Liver (tissue), 9 donors: ENCODE results near the gene HYAL3. TPM values are rescaled to one million over a fixed set of nuclear protein-coding genes. Genes with fewer than 3 reads are reported as not detected.

Source experiments
- DNase-seq: peaks from one replicate; pipeline ENCODE4 v3.0.0-alpha.2; 2017; ENCODE audit warnings: low spot score
- H3K27ac ChIP-seq, 2 donors: one replicate each; pipeline ENCODE4 v1.7.0; 2013; ENCODE audit warnings: inconsistent platforms in 2 of 2, low read length in 2 of 2, control low read depth in 1 of 2, low read depth in 1 of 2, mild to moderate bottlenecking in 1 of 2
- H3K27me3 ChIP-seq, 4 donors: one replicate each; pipeline versions ENCODE4 v1.6.1 to v1.7.0; 2013; ENCODE audit warnings: low read length in 3 of 4, inconsistent platforms in 1 of 4, mild to moderate bottlenecking in 1 of 4, moderate library complexity in 1 of 4; ENCODE audit not compliant: control insufficient read depth in 4 of 4, insufficient read depth in 4 of 4
- H3K36me3 ChIP-seq, 4 donors: one replicate each; pipeline versions ENCODE4 v1.6.1 to v1.7.0; 2013; ENCODE audit warnings: low read length in 3 of 4, mild to moderate bottlenecking in 3 of 4, low read depth in 1 of 4, moderate library complexity in 1 of 4; ENCODE audit not compliant: control insufficient read depth in 4 of 4, insufficient read depth in 3 of 4
- H3K4me1 ChIP-seq, 4 donors: one replicate each; pipeline versions ENCODE4 v1.6.1 to v1.7.0; 2013; ENCODE audit warnings: low read length in 3 of 4, mild to moderate bottlenecking in 3 of 4, moderate library complexity in 1 of 4; ENCODE audit not compliant: control insufficient read depth in 4 of 4, insufficient read depth in 4 of 4
- H3K4me3 ChIP-seq, 3 donors: one replicate each; pipeline versions ENCODE4 v1.6.1 to v1.7.0; 2013; ENCODE audit warnings: low read length in 3 of 3, control low read depth in 1 of 3, low read depth in 1 of 3, mild to moderate bottlenecking in 1 of 3
- H3K9ac ChIP-seq, 2 donors: one replicate each; pipeline ENCODE4 v1.7.0; 2013; ENCODE audit warnings: low read length in 2 of 2, mild to moderate bottlenecking in 2 of 2, moderate library complexity in 2 of 2, control low read depth in 1 of 2, low read depth in 1 of 2
- H3K9me3 ChIP-seq, 4 donors: one replicate each; pipeline versions ENCODE4 v1.6.1 to v1.7.0; 2013; ENCODE audit warnings: low read length in 3 of 4; ENCODE audit not compliant: control insufficient read depth in 4 of 4
- EGR1 ChIP-seq, 2 donors: IDR thresholded peaks; 2 replicates each; pipeline ENCODE4 v1.6.1; 2016 to 2018; ENCODE audit warnings: antibody characterized with exemption in 2 of 2, low read depth in 2 of 2
- FOXA1 ChIP-seq: IDR thresholded peaks from 2 replicates; pipeline ENCODE4 v1.6.1; 2016; ENCODE audit warnings: antibody characterized with exemption
- FOXA2 ChIP-seq: IDR thresholded peaks from 2 replicates; pipeline ENCODE4 v1.6.1; 2016; ENCODE audit warnings: antibody characterized with exemption
- GABPA ChIP-seq, 2 donors: IDR thresholded peaks in 1 of 2; conservative IDR thresholded peaks in 1 of 2; 2 replicates each; pipeline ENCODE4 v1.6.1; 2016; ENCODE audit warnings: antibody characterized with exemption in 2 of 2, mild to moderate bottlenecking in 1 of 2, moderate library complexity in 1 of 2
- HNF4A ChIP-seq, 2 donors: conservative IDR thresholded peaks; 2 replicates each; pipeline ENCODE4 v1.6.1; 2016; ENCODE audit warnings: antibody characterized with exemption in 2 of 2, mild to moderate bottlenecking in 2 of 2
- HNF4G ChIP-seq: IDR thresholded peaks from 2 replicates; pipeline ENCODE4 v1.6.1; 2016; ENCODE audit warnings: antibody characterized with exemption
- JUND ChIP-seq, 2 donors: IDR thresholded peaks; 2 replicates each; pipeline ENCODE4 v1.6.1; 2016; ENCODE audit warnings: antibody characterized with exemption in 2 of 2
- NR2F2 ChIP-seq: IDR thresholded peaks from 2 replicates; pipeline ENCODE4 v1.6.1; 2016; ENCODE audit warnings: antibody characterized with exemption
- RAD21 ChIP-seq, 2 donors: IDR thresholded peaks; 2 replicates each; pipeline ENCODE4 v1.6.1; 2016; ENCODE audit warnings: antibody characterized with exemption in 2 of 2, mild to moderate bottlenecking in 2 of 2
- RXRA ChIP-seq, 2 donors: IDR thresholded peaks; 2 replicates each; pipeline ENCODE4 v1.6.1; 2017 to 2018; ENCODE audit warnings: antibody characterized with exemption in 2 of 2, mild to moderate bottlenecking in 1 of 2
- SP1 ChIP-seq: IDR thresholded peaks from 2 replicates; pipeline ENCODE4 v1.6.1; 2018; ENCODE audit warnings: antibody characterized with exemption, mild to moderate bottlenecking
- TAF1 ChIP-seq: conservative IDR thresholded peaks from 2 replicates; pipeline ENCODE4 v1.6.1; 2016; ENCODE audit warnings: antibody characterized with exemption, mild to moderate bottlenecking
- YY1 ChIP-seq: IDR thresholded peaks from 2 replicates; pipeline ENCODE4 v1.6.1; 2016; ENCODE audit warnings: antibody characterized with exemption, mild to moderate bottlenecking
- WGBS: extraction: QIAGEN DNeasy Blood & Tissue Kit; methylation state at CpG from one replicate; pipeline ENCODE4 v1.1.7; 2013; 5-methylcytosine and 5-hydroxymethylcytosine counted together
- polyA plus RNA-seq, 2 donors: library from polyadenylated mRNA; stranded (reverse) in 1 of 2; unstranded in 1 of 2; fragments of 200-250 nt in 1 of 2; fragments of >200 nt in 1 of 2; fragmentation: Nextera tagmentation in 1 of 2; extraction: Ambion mirVana in 1 of 2; gene quantifications; one replicate each; pipeline versions ENCODE4 v1.2.1 to v1.2.3, GENCODE V29; 2013 to 2015
- total RNA-seq, 2 donors: library from RNA; depleted of rRNA; stranded (reverse); fragments of >200 nt; gene quantifications; one replicate each; pipeline ENCODE4 v1.2.3, GENCODE V29; 2014
- TF ChIP-seq, protein P1 (sequence below): IDR thresholded peaks from 2 replicates; pipeline ENCODE4 v1.6.1; 2016; ENCODE audit warnings: antibody characterized with exemption
- TF ChIP-seq, protein P2 (sequence below): fragments of 150-350 bp; IDR thresholded peaks from 2 replicates; pipeline ENCODE4 v1.5.1; 2017; ENCODE audit warnings: improper control_type of control experiment, low read depth, low read length; ENCODE audit not compliant: missing input control
- TF ChIP-seq, protein P3 (sequence below): IDR thresholded peaks from 2 replicates; pipeline ENCODE4 v1.6.1; 2016; ENCODE audit warnings: antibody characterized with exemption, mild to moderate bottlenecking
- TF ChIP-seq, protein P4 (sequence below): IDR thresholded peaks from 2 replicates; pipeline ENCODE4 v1.6.1; 2016; ENCODE audit warnings: antibody characterized with exemption
- TF ChIP-seq, protein P5 (sequence below): IDR thresholded peaks from 2 replicates; pipeline ENCODE4 v1.6.1; 2016; ENCODE audit warnings: antibody characterized with exemption
- donor health status: healthy.
- donor health status: healthy.
- donor health status: healthy.
- donor health status: healthy.
- donor health status: healthy.

The HYAL3 gene
- total and polyA plus RNA-seq, 4 donors, result 1.8 to 6.6 (median 2.0) TPM

DNA sequence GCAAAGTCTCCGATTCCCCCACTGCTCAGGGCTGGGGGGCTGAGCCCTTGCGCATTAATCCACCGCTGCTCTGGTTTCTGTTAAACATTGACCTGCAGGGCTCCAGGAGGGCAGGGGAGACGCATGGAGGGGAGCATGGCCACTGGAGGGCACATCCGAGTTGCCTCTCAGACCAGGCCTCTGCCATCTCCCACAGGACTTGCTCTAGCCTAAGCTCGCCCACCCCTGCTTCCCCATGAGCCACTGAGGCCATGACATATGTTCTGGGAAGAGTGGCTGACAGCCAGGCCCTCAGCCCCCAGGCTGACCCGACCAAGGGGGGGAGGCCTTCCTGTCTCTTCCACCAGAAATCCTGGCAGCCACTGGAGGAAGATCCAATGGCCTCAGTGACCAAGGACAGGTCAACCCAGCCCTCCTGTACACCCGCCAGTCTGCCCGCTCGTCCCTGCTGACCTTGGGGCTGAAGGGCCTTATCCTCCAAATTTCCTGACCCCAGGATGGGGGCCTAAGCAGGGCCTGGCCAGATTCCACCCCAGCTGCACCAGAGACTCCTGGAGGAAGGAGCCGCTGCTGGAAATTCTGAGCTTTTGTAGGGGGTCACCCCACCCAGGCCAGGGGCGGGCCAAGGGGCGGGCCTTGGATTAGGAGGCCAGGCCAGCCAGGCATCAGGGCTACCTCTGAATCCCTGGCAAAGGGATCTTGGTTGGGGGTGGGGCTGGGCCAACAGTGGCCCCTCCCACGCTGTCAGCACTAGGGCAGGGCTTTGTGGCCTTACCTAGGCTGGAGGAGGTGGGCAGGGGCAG is 4.0 kb upstream of the HYAL3 start, which contains the start of gene HYAL1:
Gene HYAL1, minus strand, starts transcription at position 562 of the 803 bp plus-strand sequence. CDS start 618 bp downstream, outside the sequence.
- Histone ChIP-seq H3K36me3 (peaks cover 0 to 3% (median 0%) of the 10 kb centered on the region in 4 donors), H3K4me1 (peaks cover 12 to 44% (median 28%) of the 10 kb centered on the region in 4 donors), H3K9me3 (no peaks in the 10 kb centered on the region), H3K4me3 (peak within 1 kb of the TSS; percentile 50 to 81 (median 66)), H3K9ac (peak within 1 kb of the TSS; percentile 75 to 87), H3K27ac (peak within 1 kb of the TSS; percentile 84 to 98), H3K27me3 (no peaks in the 10 kb centered on the region)
- DNase-seq, result peak; percentile 80
- peak in 1 of 2 donors; percentile 72 for TF ChIP-seq JUND (IDR thresholded peaks at IDR 0.05)
- TF ChIP-seq, protein P1, sequence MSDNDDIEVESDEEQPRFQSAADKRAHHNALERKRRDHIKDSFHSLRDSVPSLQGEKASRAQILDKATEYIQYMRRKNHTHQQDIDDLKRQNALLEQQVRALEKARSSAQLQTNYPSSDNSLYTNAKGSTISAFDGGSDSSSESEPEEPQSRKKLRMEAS, result no peak
- TF ChIP-seq, protein P2, sequence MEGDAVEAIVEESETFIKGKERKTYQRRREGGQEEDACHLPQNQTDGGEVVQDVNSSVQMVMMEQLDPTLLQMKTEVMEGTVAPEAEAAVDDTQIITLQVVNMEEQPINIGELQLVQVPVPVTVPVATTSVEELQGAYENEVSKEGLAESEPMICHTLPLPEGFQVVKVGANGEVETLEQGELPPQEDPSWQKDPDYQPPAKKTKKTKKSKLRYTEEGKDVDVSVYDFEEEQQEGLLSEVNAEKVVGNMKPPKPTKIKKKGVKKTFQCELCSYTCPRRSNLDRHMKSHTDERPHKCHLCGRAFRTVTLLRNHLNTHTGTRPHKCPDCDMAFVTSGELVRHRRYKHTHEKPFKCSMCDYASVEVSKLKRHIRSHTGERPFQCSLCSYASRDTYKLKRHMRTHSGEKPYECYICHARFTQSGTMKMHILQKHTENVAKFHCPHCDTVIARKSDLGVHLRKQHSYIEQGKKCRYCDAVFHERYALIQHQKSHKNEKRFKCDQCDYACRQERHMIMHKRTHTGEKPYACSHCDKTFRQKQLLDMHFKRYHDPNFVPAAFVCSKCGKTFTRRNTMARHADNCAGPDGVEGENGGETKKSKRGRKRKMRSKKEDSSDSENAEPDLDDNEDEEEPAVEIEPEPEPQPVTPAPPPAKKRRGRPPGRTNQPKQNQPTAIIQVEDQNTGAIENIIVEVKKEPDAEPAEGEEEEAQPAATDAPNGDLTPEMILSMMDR, result peak; percentile 20
- TF ChIP-seq, protein P3, sequence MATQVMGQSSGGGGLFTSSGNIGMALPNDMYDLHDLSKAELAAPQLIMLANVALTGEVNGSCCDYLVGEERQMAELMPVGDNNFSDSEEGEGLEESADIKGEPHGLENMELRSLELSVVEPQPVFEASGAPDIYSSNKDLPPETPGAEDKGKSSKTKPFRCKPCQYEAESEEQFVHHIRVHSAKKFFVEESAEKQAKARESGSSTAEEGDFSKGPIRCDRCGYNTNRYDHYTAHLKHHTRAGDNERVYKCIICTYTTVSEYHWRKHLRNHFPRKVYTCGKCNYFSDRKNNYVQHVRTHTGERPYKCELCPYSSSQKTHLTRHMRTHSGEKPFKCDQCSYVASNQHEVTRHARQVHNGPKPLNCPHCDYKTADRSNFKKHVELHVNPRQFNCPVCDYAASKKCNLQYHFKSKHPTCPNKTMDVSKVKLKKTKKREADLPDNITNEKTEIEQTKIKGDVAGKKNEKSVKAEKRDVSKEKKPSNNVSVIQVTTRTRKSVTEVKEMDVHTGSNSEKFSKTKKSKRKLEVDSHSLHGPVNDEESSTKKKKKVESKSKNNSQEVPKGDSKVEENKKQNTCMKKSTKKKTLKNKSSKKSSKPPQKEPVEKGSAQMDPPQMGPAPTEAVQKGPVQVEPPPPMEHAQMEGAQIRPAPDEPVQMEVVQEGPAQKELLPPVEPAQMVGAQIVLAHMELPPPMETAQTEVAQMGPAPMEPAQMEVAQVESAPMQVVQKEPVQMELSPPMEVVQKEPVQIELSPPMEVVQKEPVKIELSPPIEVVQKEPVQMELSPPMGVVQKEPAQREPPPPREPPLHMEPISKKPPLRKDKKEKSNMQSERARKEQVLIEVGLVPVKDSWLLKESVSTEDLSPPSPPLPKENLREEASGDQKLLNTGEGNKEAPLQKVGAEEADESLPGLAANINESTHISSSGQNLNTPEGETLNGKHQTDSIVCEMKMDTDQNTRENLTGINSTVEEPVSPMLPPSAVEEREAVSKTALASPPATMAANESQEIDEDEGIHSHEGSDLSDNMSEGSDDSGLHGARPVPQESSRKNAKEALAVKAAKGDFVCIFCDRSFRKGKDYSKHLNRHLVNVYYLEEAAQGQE, result peak; percentile 97
- TF ChIP-seq, protein P4, sequence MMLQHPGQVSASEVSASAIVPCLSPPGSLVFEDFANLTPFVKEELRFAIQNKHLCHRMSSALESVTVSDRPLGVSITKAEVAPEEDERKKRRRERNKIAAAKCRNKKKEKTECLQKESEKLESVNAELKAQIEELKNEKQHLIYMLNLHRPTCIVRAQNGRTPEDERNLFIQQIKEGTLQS, result no peak
- TF ChIP-seq GABPA (IDR thresholded peaks at IDR 0.05 in 1 of 2, conservative IDR thresholded peaks at IDR 0.05 in 1 of 2), result no peak
- TF ChIP-seq, protein P5, sequence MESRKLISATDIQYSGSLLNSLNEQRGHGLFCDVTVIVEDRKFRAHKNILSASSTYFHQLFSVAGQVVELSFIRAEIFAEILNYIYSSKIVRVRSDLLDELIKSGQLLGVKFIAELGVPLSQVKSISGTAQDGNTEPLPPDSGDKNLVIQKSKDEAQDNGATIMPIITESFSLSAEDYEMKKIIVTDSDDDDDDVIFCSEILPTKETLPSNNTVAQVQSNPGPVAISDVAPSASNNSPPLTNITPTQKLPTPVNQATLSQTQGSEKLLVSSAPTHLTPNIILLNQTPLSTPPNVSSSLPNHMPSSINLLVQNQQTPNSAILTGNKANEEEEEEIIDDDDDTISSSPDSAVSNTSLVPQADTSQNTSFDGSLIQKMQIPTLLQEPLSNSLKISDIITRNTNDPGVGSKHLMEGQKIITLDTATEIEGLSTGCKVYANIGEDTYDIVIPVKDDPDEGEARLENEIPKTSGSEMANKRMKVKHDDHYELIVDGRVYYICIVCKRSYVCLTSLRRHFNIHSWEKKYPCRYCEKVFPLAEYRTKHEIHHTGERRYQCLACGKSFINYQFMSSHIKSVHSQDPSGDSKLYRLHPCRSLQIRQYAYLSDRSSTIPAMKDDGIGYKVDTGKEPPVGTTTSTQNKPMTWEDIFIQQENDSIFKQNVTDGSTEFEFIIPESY, result no peak
- TF ChIP-seq FOXA1, result no peak
- TF ChIP-seq NR2F2, result peak; percentile 97
- TF ChIP-seq HNF4G, result no peak
- TF ChIP-seq EGR1 (IDR thresholded peaks at IDR 0.05; ENCODE audit: low read depth in 2 of 2), result peak in 1 of 2 donors; percentile 16
- peak; percentile 58 to 82 for TF ChIP-seq RXRA (IDR thresholded peaks at IDR 0.05)
- TF ChIP-seq RAD21 (IDR thresholded peaks at IDR 0.05), result peak; percentile 29 to 56
- TF ChIP-seq YY1, result peak; percentile 60
- TF ChIP-seq TAF1, result peak; percentile 99
- TF ChIP-seq FOXA2, result no peak
- peak in 1 of 2 donors; percentile 2 for TF ChIP-seq HNF4A (conservative IDR thresholded peaks at IDR 0.05)
- TF ChIP-seq SP1, result peak; percentile 67
- 16% methylated on average over 14 of the region's 14 CpGs for WGBS
